HFF-Myc (cell line): ENCODE data around the gene PAF1.

Source experiments
- DNase-seq: peaks from one replicate; pipeline ENCODE4 v3.0.0-alpha.2; 2011; ENCODE audit warnings: low read depth; ENCODE audit errors: extremely low read depth
- H3K4me3 ChIP-seq: replicated peaks from 2 replicates; pipeline ENCODE4 v1.5.1; 2011; ENCODE audit warnings: low read depth, mild to moderate bottlenecking, control low read depth, low read length
- TF ChIP-seq, protein P1 (sequence below): IDR thresholded peaks from 2 replicates; pipeline ENCODE4 v1.5.1; 2012; ENCODE audit warnings: mild to moderate bottlenecking, low read depth, low read length, control low read depth; ENCODE audit errors: missing control alignments

PAF1 gene

GRCh38 chr19:39433480-39434079, 42.7 kb upstream of the PAF1 start:
- no peak for DNase-seq
- TF ChIP-seq, protein P1, sequence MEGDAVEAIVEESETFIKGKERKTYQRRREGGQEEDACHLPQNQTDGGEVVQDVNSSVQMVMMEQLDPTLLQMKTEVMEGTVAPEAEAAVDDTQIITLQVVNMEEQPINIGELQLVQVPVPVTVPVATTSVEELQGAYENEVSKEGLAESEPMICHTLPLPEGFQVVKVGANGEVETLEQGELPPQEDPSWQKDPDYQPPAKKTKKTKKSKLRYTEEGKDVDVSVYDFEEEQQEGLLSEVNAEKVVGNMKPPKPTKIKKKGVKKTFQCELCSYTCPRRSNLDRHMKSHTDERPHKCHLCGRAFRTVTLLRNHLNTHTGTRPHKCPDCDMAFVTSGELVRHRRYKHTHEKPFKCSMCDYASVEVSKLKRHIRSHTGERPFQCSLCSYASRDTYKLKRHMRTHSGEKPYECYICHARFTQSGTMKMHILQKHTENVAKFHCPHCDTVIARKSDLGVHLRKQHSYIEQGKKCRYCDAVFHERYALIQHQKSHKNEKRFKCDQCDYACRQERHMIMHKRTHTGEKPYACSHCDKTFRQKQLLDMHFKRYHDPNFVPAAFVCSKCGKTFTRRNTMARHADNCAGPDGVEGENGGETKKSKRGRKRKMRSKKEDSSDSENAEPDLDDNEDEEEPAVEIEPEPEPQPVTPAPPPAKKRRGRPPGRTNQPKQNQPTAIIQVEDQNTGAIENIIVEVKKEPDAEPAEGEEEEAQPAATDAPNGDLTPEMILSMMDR, result no peak
- H3K4me3 ChIP-seq, result peak overlapping the region; percentile 94

DNA sequence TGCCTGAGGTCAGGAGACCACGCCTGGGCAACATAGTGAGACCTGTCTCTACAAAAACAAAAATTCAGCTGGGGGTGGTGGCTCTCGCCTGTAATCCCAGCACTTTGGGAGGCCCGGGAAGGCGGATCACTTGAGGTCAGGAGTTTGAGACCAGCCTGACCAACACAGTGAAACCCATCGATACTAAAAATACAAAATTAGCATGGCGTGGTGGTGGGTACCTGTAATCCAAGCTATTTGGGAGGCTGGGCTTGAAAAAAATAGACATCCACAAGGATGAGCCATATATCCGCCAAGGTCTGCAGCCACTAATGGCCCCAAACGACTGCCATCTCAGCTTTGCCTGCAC, 41.7 kb upstream of the PAF1 start:
- H3K4me3 ChIP-seq, result no peak overlapping the region
- no peak for DNase-seq
- TF ChIP-seq, protein P1, result no peak

- H3K4me3 ChIP-seq, result no peak overlapping the region
- TF ChIP-seq, protein P1, result no peak
- DNase-seq, result peak; percentile 83
Observed at GRCh38 chr19:39430675-39431593, 40.0 kb upstream of the PAF1 start.

GRCh38 chr19:39428283-39429112, 37.6 kb upstream of the PAF1 start:
- no peak overlapping the region; the same call in 1 of the 2 replicates for H3K4me3 ChIP-seq
- DNase-seq, result no peak
- TF ChIP-seq, protein P1, result no peak

DNA sequence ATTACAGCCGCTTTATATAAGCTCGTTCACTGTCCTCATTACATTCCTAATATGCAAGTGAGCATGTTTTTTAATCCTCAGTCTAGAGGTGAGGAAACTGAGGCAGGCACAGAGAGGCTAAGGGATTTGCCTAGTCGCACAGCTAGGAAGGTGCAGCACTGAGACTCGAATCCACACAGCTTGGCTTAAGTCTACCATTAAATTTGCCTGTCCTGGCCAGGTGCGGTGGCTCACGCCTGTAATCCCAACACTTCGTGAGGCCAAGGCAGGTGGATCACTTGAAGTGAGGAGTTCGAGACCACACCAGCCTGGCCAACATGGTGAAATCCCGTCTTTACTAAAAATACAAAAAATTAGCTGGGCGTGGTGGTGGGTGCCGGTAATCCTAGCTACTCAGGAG, 36.8 kb upstream of the PAF1 start:
- DNase-seq, result no peak
- no peak overlapping the region for H3K4me3 ChIP-seq
- TF ChIP-seq, protein P1, result no peak

DNA sequence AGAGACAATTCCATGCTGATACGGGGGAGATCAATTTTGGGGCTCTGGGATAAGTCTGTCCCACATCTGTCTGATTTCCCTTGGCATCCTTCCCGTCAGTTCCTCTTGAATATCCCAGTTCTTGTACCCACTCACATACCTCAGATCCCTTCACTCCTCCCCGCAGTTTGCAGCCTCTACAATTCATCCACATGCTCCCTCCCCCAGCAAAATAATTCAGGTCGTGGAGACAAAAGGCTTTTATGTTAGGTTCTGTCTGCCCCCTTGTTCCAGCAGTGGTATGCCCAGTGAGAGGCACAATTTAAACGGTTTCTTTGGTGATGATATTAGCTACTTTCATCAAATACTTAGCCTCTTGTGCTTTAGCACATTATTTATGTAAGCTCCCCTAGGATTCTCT, 35.3 kb upstream of the PAF1 start:
- TF ChIP-seq, protein P1, result no peak
- no peak overlapping the region for H3K4me3 ChIP-seq
- no peak for DNase-seq
